Stomach (tissue), 9 donors: ENCODE data around the gene ACER1. TPM values are rescaled to one million over a fixed set of nuclear protein-coding genes. Genes with fewer than 3 reads are reported as not detected.
A peak's percentile ranks its signal among the peaks of the same experiment; 100 is the strongest.
"Not testable (repeated sequence)": the region's sequence is repeated elsewhere in the genome, so short reads cannot be mapped to it uniquely, and the experiment has no call there.

Experiments
- DNase-seq, 2 donors: peaks; one replicate each; pipeline versions ENCODE4 v3.0.0 to v3.0.0-alpha.2; 2013 to 2019
- H3K27ac ChIP-seq, 5 donors: fragments of 200-600 bp in 4 of 5; sonication (generic) in 4 of 5; one replicate each; pipeline ENCODE4 v1.5.1; 2013 to 2019; ENCODE audit warnings: mild to moderate bottlenecking in 1 of 5, moderate library complexity in 1 of 5
- H3K27me3 ChIP-seq, 3 donors: fragments of 200-600 bp; sonication (generic); one replicate each; pipeline ENCODE4 v1.5.1; 2017 to 2019; ENCODE audit warnings: mixed run types in 1 of 3
- H3K36me3 ChIP-seq, 4 donors: fragments of 200-600 bp; sonication (generic); 1 replicate in 3 of 4; 2 replicates in 1 of 4; pipeline ENCODE4 v1.5.1; 2016 to 2019
- H3K4me1 ChIP-seq, 4 donors: fragments of 200-600 bp; sonication (generic); one replicate each; pipeline ENCODE4 v1.5.1; 2016 to 2019
- H3K4me3 ChIP-seq, 4 donors: fragments of 200-600 bp; sonication (generic) in 3 of 4; one replicate each; pipeline ENCODE4 v1.5.1; 2016 to 2019; ENCODE audit warnings: mild to moderate bottlenecking in 1 of 4
- H3K9me3 ChIP-seq, 4 donors: fragments of 200-600 bp; sonication (generic); one replicate each; pipeline ENCODE4 v1.5.1; 2016 to 2019
- EP300 ChIP-seq: sonication (generic); formaldehyde crosslinking; IDR thresholded peaks from one replicate; pipeline ENCODE4 v1.6.1; 2017; ENCODE audit warnings: antibody characterized with exemption
- POLR2A ChIP-seq, 4 donors: fragments of 450-650 bp; IDR thresholded peaks; one replicate each; pipeline ENCODE4 v1.6.1; 2016; ENCODE audit warnings: antibody characterized with exemption in 4 of 4, control low read depth in 2 of 4, mild to moderate bottlenecking in 1 of 4, moderate library complexity in 1 of 4
- POLR2AphosphoS5 ChIP-seq, 3 donors: sonication (generic); formaldehyde crosslinking; IDR thresholded peaks; one replicate each; pipeline ENCODE4 v1.6.1; 2016; ENCODE audit warnings: antibody characterized with exemption in 3 of 3
- WGBS, 5 donors: extraction: QIAGEN DNeasy Blood & Tissue Kit in 3 of 5; methylation state at CpG; one replicate each; pipeline versions ENCODE4 v1.1.5 to v1.1.7; 2013 to 2018; 5-methylcytosine and 5-hydroxymethylcytosine counted together
- intact Hi-C: fragments of 100-400 bp; cut with DNase I; formaldehyde crosslinking; loops from one replicate; pipeline ENCODE4 v1.15.1; 2023; ENCODE audit warnings: low total_unique reads
- polyA plus RNA-seq, 3 donors: library from polyadenylated mRNA; stranded (reverse); fragments of 200-250 nt; gene quantifications; one replicate each; pipeline ENCODE4 v1.2.3, GENCODE V29; 2013
- total RNA-seq, 5 donors: library from RNA; depleted of rRNA; stranded (reverse); fragments of >200 nt; gene quantifications; one replicate each; pipeline versions ENCODE4 v1.1.0 to v1.2.3, GENCODE V29; 2014 to 2016
- TF ChIP-seq, protein P1 (sequence below), 7 experiments: fragments of 450-650 bp in 4 of 7; fragments of 200-600 bp in 3 of 7; sonication (generic) in 3 of 7; IDR thresholded peaks; one replicate each; pipeline ENCODE4 v1.5.1; 2016 to 2019; ENCODE audit warnings: antibody characterized with exemption in 7 of 7, control low read depth in 2 of 7, mild to moderate bottlenecking in 1 of 7
- donor health status: healthy with polysubstance abuse.
- donor health status: Bipolar disorder and iron deficiency.
- donor health status: healthy.

The ACER1 gene
- total and polyA plus RNA-seq, 8 donors: 0.08 to 3.5 TPM; not detected in 6

DNA sequence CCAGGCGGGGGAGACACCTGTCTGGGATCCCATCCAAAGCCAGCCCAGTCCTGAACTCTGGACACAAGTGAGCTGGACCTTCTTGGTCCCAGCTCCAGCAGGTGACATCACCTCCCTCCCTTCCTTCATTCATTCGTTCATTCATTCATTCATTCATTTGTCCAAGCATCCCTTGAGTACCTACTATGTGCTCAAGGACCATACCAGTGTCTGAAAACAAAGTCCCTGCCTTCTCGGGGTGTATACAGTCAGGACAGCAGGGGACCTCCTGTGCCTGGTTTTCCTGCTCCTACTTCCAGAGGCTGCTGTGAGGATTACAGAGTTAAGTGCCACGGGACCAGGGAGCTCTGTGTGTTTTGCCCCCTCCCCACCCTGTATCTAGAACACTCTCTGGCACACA, 14.0 kb downstream of the ACER1 start:
- intact Hi-C loops: no loop called here
- Histone ChIP-seq H3K27ac (no peak overlapping the region), H3K9me3 (no peaks in the 10 kb centered on the region), H3K4me1 (no peaks in the 10 kb centered on the region), H3K27me3 (peaks cover 0 to 24% (median 0%) of the 10 kb centered on the region in 3 donors), H3K36me3 (no peaks in the 10 kb centered on the region), H3K4me3 (no peak overlapping the region)
- DNase-seq: no peak
- TF ChIP-seq EP300 (no peak), POLR2A (IDR thresholded peaks at IDR 0.05) (no peak), POLR2AphosphoS5 (IDR thresholded peaks at IDR 0.05) (no peak)
- TF ChIP-seq, protein P1, sequence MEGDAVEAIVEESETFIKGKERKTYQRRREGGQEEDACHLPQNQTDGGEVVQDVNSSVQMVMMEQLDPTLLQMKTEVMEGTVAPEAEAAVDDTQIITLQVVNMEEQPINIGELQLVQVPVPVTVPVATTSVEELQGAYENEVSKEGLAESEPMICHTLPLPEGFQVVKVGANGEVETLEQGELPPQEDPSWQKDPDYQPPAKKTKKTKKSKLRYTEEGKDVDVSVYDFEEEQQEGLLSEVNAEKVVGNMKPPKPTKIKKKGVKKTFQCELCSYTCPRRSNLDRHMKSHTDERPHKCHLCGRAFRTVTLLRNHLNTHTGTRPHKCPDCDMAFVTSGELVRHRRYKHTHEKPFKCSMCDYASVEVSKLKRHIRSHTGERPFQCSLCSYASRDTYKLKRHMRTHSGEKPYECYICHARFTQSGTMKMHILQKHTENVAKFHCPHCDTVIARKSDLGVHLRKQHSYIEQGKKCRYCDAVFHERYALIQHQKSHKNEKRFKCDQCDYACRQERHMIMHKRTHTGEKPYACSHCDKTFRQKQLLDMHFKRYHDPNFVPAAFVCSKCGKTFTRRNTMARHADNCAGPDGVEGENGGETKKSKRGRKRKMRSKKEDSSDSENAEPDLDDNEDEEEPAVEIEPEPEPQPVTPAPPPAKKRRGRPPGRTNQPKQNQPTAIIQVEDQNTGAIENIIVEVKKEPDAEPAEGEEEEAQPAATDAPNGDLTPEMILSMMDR (IDR thresholded peaks at IDR 0.05): no peak
- WGBS, 5 donors: 29 to 38% (median 35%) methylated on average over 4 of the region's 4 CpGs

DNA sequence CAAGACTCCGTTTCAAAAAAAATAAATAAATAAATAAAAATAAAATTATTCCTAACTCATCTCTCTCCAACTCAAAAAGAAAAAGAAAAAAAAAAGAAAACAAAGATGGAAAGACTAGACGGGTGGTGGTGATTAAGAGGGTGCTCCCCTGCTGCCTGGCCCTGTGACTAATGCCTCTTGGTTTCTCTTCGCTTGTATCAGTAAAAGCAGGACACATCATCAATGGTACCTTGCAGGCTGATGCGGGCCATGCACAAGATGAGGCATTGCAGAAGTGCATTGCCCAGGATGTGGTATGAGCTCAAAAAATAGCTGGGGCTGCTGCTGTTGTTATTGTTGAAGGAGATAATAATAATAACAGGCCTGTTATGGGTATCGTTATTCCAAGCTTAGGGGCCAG, 14.6 kb downstream of the ACER1 start:
- TF ChIP-seq POLR2AphosphoS5 (IDR thresholded peaks at IDR 0.05): no peak
- no peak for TF ChIP-seq POLR2A (IDR thresholded peaks at IDR 0.05)
- TF ChIP-seq EP300: no peak
- TF ChIP-seq, protein P1 (IDR thresholded peaks at IDR 0.05): no peak
- intact Hi-C loops: no loop called here
- peaks cover 0 to 24% (median 0%) of the 10 kb centered on the region in 3 donors for H3K27me3 ChIP-seq
- H3K4me1 ChIP-seq: no peaks in the 10 kb centered on the region
- H3K36me3 ChIP-seq: no peaks in the 10 kb centered on the region
- H3K4me3 ChIP-seq: no peak overlapping the region
- peaks cover 0 to 1% (median 0%) of the 10 kb centered on the region in 4 donors for H3K9me3 ChIP-seq
- DNase-seq: no peak
- WGBS, 5 donors: 57 to 80% (median 73%) methylated on average over 5 of the region's 5 CpGs
- H3K27ac ChIP-seq: no peak overlapping the region

DNA sequence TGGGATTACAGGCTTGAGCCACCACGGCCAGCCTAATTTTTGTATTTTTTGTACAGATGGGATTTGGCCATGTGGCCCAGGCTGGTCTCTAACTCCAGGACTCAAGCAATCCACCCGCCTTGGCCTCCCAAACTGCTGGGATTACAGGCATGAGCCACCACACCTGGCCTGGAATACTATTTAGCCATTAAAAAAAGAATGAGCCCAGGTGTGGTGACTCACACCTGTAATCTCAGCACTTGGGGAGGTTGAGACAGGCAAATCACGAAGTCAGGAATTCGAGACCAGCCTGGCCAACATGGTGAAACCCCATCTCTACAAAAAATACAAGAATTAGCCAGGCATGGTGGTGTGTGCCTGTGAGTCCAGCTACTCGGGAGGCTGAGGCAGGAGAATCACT, 17.8 kb downstream of the ACER1 start:
- H3K27ac ChIP-seq, intact Hi-C loops, DNase-seq, H3K4me3 ChIP-seq, H3K4me1 ChIP-seq, H3K36me3 ChIP-seq, H3K9me3 ChIP-seq: not testable (repeated sequence)
- peaks cover 0 to 17% (median 0%) of the 10 kb centered on the region in 3 donors for H3K27me3 ChIP-seq
- WGBS, 5 donors: 77 to 89% (median 85%) methylated on average over 5 of the region's 5 CpGs

DNA sequence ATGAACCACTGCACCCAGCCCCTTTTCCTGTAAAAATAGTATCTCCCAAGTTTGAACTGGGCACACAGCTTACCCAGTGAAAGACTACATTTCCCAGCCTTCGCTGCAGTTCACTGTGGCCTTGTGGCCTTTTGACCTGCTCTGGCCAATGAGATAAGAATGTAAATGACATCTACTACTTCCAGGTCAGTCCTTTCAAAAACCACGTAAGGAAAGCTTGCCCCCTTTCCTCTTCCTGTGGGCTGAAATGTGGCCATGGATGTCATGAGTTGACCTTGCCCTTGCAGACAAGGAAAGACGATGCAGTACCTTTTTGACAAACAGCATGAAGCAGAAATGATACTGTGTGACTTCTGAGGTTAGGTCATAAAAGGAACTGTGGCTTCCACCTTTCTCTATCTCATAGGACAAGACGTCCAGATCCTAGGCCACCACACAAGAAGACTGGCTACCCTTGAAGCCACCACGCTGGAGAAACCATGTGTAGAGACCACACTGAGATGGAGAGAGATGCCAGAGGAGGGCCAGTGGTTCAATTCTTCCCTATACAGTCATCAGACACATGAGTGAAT, 19.9 kb downstream of the ACER1 start:
- no peaks in the 10 kb centered on the region for H3K36me3 ChIP-seq
- WGBS, 5 donors: 68 to 83% (median 79%) methylated on average over 5 of the region's 5 CpGs
- intact Hi-C loops: no loop called here
- no peak overlapping the region for H3K4me3 ChIP-seq
- H3K27ac ChIP-seq: no peak overlapping the region
- peaks cover 0 to 6% (median 0%) of the 10 kb centered on the region in 4 donors for H3K9me3 ChIP-seq
- peaks cover 0 to 15% (median 0%) of the 10 kb centered on the region in 3 donors for H3K27me3 ChIP-seq
- TF ChIP-seq POLR2A (IDR thresholded peaks at IDR 0.05) (no peak), EP300 (no peak), POLR2AphosphoS5 (IDR thresholded peaks at IDR 0.05) (no peak)
- TF ChIP-seq, protein P1 (IDR thresholded peaks at IDR 0.05): no peak
- no peak for DNase-seq
- H3K4me1 ChIP-seq: no peaks in the 10 kb centered on the region

DNA sequence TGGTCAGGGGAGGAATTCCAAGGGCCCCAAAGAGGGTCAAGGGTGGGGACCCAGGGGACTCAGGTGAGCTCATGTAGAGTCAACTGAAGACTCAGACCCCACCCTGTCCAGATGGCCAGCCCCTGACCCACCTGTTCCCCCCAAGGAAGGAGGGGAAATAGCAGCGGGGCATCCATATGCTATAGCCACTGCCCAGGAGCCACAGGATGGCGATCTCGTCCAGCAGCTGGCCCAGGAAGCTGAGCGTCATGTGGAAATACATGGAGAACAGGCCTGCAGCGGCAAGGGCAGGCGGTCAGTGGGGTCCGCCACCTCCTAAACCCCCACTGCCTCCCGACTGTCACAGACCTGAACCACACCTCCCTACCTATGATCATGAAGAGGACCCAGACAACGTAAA, 21.4 kb downstream of the ACER1 start:
- H3K27me3 ChIP-seq: peaks cover 0 to 15% (median 0%) of the 10 kb centered on the region in 3 donors
- WGBS, 5 donors: 47 to 73% (median 51%) methylated on average over 9 of the region's 9 CpGs
- H3K4me3 ChIP-seq: no peak overlapping the region
- intact Hi-C loops: no loop called here
- H3K9me3 ChIP-seq: peaks cover 0 to 6% (median 0%) of the 10 kb centered on the region in 4 donors
- H3K4me1 ChIP-seq: no peaks in the 10 kb centered on the region
- TF ChIP-seq EP300 (no peak), POLR2AphosphoS5 (IDR thresholded peaks at IDR 0.05) (no peak), POLR2A (IDR thresholded peaks at IDR 0.05) (no peak)
- TF ChIP-seq, protein P1 (IDR thresholded peaks at IDR 0.05): no peak
- DNase-seq: peak in 1 of 2 donors; percentile 5
- no peaks in the 10 kb centered on the region for H3K36me3 ChIP-seq
- H3K27ac ChIP-seq: no peak overlapping the region
